Activated gamma-delta T cell treated with anti-CD3 and anti-CD28 coated beads, Interleukin-2, amount 50 U/mL, for 16 hours (primary cell): ENCODE measurements around the gene SCGB3A1.

ENCODE experiments used
- DNase-seq: peaks from one replicate; pipeline ENCODE4 v3.0.0-alpha.2; 2020; ENCODE audit warnings: low read depth

SCGB3A1 gene

GRCh38 chr5:180591311-180591887 is at the start of gene SCGB3A1:
SCGB3A1 (minus strand) TSS chr5:180591499; CDS start chr5:180591462, 37 bp downstream.
- DNase-seq: no peak

GRCh38 chr5:180640611-180640860 is 49.2 kb upstream of the SCGB3A1 start:
- DNase-seq: no peak

- DNase-seq: no peak
These were observed 48.7 kb upstream of the SCGB3A1 start for GRCh38 chr5:180639741-180640610.

- DNase-seq: no peak
These were observed 48.0 kb upstream of the SCGB3A1 start for GRCh38 chr5:180639287-180639686.

- no peak for DNase-seq
These were observed 46.8 kb upstream of the SCGB3A1 start for GRCh38 chr5:180637962-180638680.

GRCh38 chr5:180636403-180637075 is 45.2 kb upstream of the SCGB3A1 start:
- DNase-seq: no peak

- no peak for DNase-seq
These were observed 44.7 kb upstream of the SCGB3A1 start for GRCh38 chr5:180636016-180636402.

GRCh38 chr5:180633283-180634177 is 42.2 kb upstream of the SCGB3A1 start:
- no peak for DNase-seq

GRCh38 chr5:180632768-180633167 is 41.5 kb upstream of the SCGB3A1 start:
- no peak for DNase-seq

GRCh38 chr5:180631549-180632383 is 40.5 kb upstream of the SCGB3A1 start:
- no peak for DNase-seq

- no peak for DNase-seq
These were observed 39.1 kb upstream of the SCGB3A1 start for GRCh38 chr5:180630426-180630825.

GRCh38 chr5:180629831-180630382 is 38.6 kb upstream of the SCGB3A1 start:
- DNase-seq: no peak

- no peak for DNase-seq
These were observed 37.8 kb upstream of the SCGB3A1 start for GRCh38 chr5:180628827-180629750.

- DNase-seq: no peak
These were observed 36.9 kb upstream of the SCGB3A1 start for GRCh38 chr5:180628211-180628610.

- DNase-seq: no peak
These were observed 36.3 kb upstream of the SCGB3A1 start for GRCh38 chr5:180627386-180628120.

- no peak for DNase-seq
These were observed 35.5 kb upstream of the SCGB3A1 start for GRCh38 chr5:180626661-180627385.

- DNase-seq: no peak
These were observed 34.7 kb upstream of the SCGB3A1 start for GRCh38 chr5:180625791-180626660.
